GM10248 (cell line): ENCODE results near the gene CDH12.

Experiments used
- CTCF ChIA-PET: fragments of 300-600 bp; sonication (Branson Sonifier 250); formaldehyde crosslinking; extraction: SDS; loops from one replicate; lab custom pipeline; 2021; ENCODE audit warnings: antibody characterized with exemption; lab: Yijun Ruan, JAX
- POLR2A ChIA-PET: fragments of 350-650 bp; sonication (Branson Sonifier 250); formaldehyde crosslinking; extraction: SDS; loops from one replicate; lab custom pipeline; 2020; ENCODE audit warnings: antibody characterized with exemption; lab: Yijun Ruan, JAX
- DNase-seq: peaks from one replicate; pipeline ENCODE4 v3.0.0; 2012; ENCODE audit errors: extremely low spot score
- TF ChIP-seq, protein P1 (sequence below): IDR thresholded peaks from 2 replicates; pipeline ENCODE4 v1.5.1; 2012; ENCODE audit warnings: mild to moderate bottlenecking, low read depth; ENCODE audit errors: extremely low read depth, missing control alignments, control extremely low read depth

Gene CDH12

DNA sequence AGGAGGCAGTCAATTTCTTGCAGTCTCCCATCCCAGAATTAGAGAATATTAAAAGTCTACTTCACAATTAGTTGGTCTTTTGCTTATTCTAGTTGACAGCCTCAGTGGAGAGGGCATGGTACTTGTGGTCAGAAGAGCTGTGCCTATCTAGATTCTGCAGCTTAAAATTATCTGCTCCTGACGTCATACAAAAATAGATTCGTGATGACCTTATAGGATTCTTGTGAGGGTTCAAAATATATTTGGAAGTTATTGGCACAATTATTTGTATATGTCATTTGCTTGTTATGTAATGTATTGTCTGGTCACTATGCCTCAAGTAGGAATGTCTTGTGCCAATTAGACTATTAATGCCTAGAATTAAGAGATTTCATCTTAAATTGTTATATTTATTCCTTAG lies 142.5 kb downstream of the CDH12 start:
- TF ChIP-seq, protein P1, sequence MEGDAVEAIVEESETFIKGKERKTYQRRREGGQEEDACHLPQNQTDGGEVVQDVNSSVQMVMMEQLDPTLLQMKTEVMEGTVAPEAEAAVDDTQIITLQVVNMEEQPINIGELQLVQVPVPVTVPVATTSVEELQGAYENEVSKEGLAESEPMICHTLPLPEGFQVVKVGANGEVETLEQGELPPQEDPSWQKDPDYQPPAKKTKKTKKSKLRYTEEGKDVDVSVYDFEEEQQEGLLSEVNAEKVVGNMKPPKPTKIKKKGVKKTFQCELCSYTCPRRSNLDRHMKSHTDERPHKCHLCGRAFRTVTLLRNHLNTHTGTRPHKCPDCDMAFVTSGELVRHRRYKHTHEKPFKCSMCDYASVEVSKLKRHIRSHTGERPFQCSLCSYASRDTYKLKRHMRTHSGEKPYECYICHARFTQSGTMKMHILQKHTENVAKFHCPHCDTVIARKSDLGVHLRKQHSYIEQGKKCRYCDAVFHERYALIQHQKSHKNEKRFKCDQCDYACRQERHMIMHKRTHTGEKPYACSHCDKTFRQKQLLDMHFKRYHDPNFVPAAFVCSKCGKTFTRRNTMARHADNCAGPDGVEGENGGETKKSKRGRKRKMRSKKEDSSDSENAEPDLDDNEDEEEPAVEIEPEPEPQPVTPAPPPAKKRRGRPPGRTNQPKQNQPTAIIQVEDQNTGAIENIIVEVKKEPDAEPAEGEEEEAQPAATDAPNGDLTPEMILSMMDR: no peak
- ChIA-PET POLR2A (no interaction called here), CTCF (no interaction called here)
- DNase-seq: no peak

DNA sequence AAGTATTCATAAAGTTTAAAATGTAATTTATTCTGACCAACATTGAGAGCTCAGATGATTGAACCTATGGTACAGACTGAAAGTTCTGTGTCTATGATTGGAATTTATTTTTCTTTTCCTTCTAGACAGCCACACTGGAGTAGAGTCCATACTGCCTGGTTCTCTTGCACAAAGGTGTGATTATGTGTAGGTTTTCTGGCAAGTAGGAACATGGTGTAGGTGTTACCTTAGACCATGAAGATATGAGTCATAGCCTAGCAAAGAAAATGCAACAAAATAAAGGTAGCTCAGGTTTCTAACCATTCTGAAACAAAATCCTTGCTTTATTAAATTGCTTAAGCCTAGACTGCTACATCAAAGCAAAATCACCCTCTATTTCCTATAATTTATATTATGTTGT lies 143.4 kb downstream of the CDH12 start:
- ChIA-PET CTCF (interaction anchor here (1.6 kb wide), 1 partner anchor 8 kb away, joined by 3 read pairs; no protein-coding TSS in a partner anchor), POLR2A (no interaction called here)
- TF ChIP-seq, protein P1: no peak
- DNase-seq: no peak

DNA sequence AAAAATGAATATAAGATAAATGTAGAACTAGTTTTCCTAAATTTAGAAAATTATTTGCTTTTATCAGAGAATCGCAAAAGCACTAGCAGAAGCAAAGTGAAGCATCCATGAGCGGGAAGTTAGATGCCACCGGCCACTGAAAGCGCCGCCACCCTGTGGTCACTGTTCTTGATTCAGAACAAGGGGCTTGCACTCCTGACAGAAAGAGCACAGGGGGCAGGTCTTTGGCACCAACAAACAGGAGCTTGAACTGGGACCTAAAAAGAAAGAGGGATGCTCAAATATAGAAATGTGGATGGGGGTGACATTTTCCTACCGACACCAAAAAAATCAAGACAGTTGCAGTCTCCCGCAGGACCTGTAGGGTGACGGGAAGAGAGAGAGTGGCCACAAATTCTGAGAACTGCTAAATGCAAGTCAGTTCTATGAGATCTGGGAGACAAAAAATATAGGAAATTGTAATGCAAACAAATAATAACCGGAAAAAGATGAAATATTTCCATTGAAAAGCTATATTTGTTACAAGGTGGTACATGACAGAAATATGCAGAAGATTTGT lies 144.3 kb downstream of the CDH12 start:
- no peak for DNase-seq
- ChIA-PET CTCF (interaction anchor here (1.6 kb wide), 1 partner anchor 9 kb away, joined by 3 read pairs; no protein-coding TSS in a partner anchor), POLR2A (no interaction called here)
- TF ChIP-seq, protein P1: no peak

DNA sequence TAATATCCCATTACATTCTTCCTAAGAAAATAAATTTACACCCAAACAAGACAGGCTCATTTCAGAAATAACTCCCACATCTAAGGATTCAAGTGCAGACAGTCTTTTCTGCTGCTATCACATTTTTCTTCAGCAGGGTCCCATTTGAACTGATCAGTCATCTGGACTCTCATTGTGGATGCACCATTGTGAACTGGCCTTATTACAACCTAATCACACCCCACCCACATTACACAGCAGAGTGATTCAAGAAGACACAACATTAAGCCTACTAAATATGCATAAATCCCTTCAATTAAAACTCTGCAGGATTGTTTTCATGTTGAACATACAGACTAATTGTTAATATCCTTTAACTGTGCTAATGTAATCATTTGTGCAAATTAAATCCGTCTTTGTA lies 146.2 kb downstream of the CDH12 start:
- ChIA-PET CTCF (no interaction called here), POLR2A (no interaction called here)
- TF ChIP-seq, protein P1: no peak
- DNase-seq: no peak

DNA sequence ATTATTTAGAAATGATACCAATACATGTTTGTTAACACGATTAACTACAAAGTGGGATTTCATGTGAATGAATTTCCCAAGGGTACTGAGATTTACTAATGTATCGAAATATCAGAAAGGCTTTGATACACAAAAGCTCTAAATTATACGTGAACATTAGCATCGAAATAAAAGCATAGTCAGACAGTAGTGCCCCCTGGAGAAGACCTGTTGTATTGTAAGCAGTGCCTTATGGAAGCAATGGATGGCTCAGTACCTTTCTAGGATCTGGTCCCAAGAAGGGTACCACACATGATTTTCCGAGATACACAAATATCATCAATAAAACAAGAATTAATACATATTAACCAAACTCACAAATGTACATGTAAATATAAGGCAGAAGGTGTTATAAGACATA lies 153.8 kb downstream of the CDH12 start:
- DNase-seq: no peak
- TF ChIP-seq, protein P1: no peak
- POLR2A ChIA-PET: no interaction called here
- CTCF ChIA-PET: interaction anchor here (1.4 kb wide), 1 partner anchor 15 kb away, joined by 3 read pairs; no protein-coding TSS in a partner anchor

DNA sequence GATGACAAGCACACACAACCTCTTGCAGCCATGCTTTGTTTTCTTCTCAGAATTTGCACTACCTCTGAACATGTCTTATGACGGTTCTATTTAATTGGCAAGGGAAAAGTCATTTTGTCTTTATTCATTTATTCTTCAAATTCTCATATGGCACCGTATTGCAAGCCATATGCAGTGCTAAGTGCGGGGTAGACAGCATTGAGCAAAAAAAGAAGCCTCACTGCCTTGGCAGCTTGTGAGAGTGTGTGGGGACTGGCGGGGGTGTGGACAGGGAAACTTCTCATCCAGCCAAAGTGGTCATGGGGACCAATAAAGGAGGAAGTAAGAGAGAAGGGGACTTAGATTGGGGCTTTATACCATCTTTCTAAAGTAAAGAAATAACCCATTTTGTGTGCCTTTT lies 160.0 kb downstream of the CDH12 start:
- TF ChIP-seq, protein P1: no peak
- no peak for DNase-seq
- CTCF ChIA-PET: interaction anchor here (1.1 kb wide), 1 partner anchor 8 kb away, joined by 3 read pairs; no protein-coding TSS in a partner anchor
- POLR2A ChIA-PET: no interaction called here
